ENCODE data around the gene ZBED1.
"Not testable (repeated sequence)": the region's sequence is repeated elsewhere in the genome, so short reads cannot be mapped to it uniquely, and the experiment has no call there.

Gene ZBED1

DNA sequence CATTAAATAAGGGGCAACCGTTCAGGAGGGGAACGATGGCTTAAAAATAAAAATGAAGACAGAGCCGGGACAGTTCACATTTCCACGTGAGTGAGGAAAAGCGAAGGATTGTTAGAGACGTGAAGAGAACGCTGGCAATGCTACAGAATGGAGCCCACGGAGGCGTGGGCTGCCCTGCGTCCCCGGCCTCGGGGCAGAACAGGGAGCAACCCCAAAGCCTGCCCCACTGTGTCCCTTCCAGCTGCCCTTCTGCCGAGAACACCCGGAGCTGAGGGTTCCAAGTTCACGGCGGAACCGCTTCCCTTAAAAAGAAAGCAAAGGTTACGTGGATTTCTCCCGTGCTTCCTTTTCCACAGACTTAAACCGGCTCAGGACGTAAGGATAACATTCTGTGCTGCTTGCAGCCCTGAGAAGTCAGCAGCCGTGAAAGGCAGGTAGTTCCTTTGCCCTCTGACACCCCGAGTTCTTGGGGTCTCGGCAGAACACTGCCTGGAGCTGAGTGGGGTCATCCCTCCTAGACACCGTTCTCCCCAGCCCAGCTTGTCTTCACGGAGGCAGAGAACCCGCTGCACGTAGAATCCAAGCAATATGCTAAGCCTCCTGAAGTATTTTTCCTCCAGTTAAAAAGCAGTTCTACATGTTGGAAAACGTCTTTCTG, 14.2 kb downstream of the ZBED1 start:
- Histone ChIP-seq H3K4me3 (ENCODE audit: insufficient read length, low read depth) (no peak overlapping the region), H3K4me1 (ENCODE audit: insufficient read depth, insufficient read length) (peaks cover 5% of the 10 kb centered on the region), H3K27me3 (ENCODE audit: insufficient read depth, insufficient read length) (no peaks in the 10 kb centered on the region), H3K9me3 (ENCODE audit: insufficient read depth, low read length) (no peaks in the 10 kb centered on the region), H3K9ac (ENCODE audit: insufficient read length, low read depth) (peak overlapping the region; percentile 53), H3K36me3 (ENCODE audit: insufficient read depth, insufficient read length, low read length) (peaks cover 62% of the 10 kb centered on the region)
- no peak for TF ChIP-seq SUZ12 (IDR thresholded peaks at IDR 0.05; ENCODE audit: extremely low read depth, insufficient read depth, insufficient read length)
- no peak for DNase-seq (ENCODE audit: low read depth, low spot score)

DNA sequence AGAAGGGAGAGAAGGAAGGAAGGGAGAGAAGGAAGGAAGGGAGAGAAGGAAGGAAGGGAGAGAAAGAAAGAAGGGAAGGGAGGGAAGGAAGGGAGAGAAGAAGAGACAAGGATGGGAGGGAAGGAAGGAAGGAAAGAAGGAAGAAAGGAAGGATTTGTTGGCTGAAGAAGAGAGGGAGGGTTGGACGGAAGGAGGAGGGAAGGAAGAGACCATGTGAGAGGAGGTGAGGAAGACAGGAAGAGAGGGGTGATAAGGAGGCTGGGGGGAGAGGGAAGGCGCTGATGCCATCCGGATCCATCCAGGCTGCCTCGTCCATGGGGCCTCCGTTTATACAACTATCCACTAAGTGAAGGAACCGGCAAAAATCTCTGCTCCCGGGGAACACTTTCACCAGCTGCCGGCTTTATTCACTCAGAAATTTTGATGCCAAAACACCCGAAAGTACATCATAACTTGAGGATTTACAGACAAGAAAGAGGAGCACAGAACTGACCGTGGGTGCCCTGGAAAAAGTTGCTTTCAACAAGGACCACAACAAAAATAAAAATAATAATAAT, 14.9 kb downstream of the ZBED1 start:
- H3K4me3 ChIP-seq (ENCODE audit: insufficient read length, low read depth), result no peak overlapping the region
- no peaks in the 10 kb centered on the region for H3K9me3 ChIP-seq (ENCODE audit: insufficient read depth, low read length)
- no peak overlapping the region for H3K9ac ChIP-seq (ENCODE audit: insufficient read length, low read depth)
- H3K4me1 ChIP-seq (ENCODE audit: insufficient read depth, insufficient read length), result peaks cover 5% of the 10 kb centered on the region
- peaks cover 56% of the 10 kb centered on the region for H3K36me3 ChIP-seq (ENCODE audit: insufficient read depth, insufficient read length, low read length)
- no peak for TF ChIP-seq SUZ12 (IDR thresholded peaks at IDR 0.05; ENCODE audit: extremely low read depth, insufficient read depth, insufficient read length)
- no peak for TF ChIP-seq YY1 (IDR thresholded peaks at IDR 0.05; ENCODE audit: insufficient read depth, insufficient read length)
- TF ChIP-seq ZNF274 (IDR thresholded peaks at IDR 0.05; ENCODE audit: low read depth, low read length), result no peak
- no peak for DNase-seq (ENCODE audit: low read depth, low spot score)
- no peaks in the 10 kb centered on the region for H3K27me3 ChIP-seq (ENCODE audit: insufficient read depth, insufficient read length)

DNA sequence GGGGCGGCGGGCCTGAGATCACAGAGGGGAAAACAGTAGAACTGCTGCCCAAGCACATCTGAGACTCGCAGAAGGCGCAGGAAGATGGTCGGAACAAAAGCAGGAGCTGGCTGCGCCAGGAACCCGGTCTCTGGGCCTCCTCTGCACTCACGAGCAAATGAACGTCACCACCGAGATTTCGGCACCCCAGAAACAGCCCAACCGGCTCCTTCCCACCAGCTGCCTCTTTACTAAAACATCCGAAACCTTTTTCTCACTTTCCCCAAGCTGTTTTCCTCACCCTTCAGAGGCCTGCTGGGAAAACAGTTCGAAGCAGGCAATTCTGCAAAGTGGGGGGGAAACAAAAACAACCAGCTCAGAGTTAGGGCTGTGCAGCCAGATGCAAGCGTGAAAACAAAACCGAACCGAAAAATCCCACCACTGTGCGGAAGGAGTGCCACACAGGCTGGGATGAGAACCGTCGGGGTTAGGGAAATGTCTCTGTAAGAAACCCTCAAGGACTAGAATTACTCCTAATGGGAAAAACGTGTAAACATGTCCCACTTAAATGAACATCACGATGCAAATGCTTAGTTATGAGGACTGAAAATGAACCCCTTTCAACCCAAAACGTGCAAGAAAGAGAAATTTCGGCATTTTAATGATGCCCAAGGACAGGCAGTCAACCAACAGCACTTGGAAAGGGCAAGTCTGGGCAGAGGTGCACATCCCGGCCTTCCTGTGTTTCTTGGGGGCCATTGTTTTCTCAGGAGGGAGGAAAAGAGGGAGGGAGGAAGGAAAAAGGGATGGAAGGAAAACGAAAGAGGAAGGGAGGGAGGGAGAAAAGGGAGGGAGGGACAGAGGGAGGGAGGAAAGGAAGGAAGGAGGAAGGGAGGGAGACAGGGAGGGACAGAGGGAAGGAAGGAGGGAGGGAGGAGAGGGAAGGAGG, 15.8 kb downstream of the ZBED1 start:
- Histone ChIP-seq H3K4me3 (ENCODE audit: insufficient read length, low read depth) (no peak overlapping the region), H3K27me3 (ENCODE audit: insufficient read depth, insufficient read length) (no peaks in the 10 kb centered on the region), H3K9me3 (ENCODE audit: insufficient read depth, low read length) (no peaks in the 10 kb centered on the region), H3K9ac (ENCODE audit: insufficient read length, low read depth) (no peak overlapping the region), H3K4me1 (ENCODE audit: insufficient read depth, insufficient read length) (peaks cover 5% of the 10 kb centered on the region), H3K36me3 (ENCODE audit: insufficient read depth, insufficient read length, low read length) (peaks cover 48% of the 10 kb centered on the region)
- no peak for DNase-seq (ENCODE audit: low read depth, low spot score)
- TF ChIP-seq SUZ12 (IDR thresholded peaks at IDR 0.05; ENCODE audit: extremely low read depth, insufficient read depth, insufficient read length) (no peak), YY1 (IDR thresholded peaks at IDR 0.05; ENCODE audit: insufficient read depth, insufficient read length) (no peak), ZNF274 (IDR thresholded peaks at IDR 0.05; ENCODE audit: low read depth, low read length) (no peak)

DNA sequence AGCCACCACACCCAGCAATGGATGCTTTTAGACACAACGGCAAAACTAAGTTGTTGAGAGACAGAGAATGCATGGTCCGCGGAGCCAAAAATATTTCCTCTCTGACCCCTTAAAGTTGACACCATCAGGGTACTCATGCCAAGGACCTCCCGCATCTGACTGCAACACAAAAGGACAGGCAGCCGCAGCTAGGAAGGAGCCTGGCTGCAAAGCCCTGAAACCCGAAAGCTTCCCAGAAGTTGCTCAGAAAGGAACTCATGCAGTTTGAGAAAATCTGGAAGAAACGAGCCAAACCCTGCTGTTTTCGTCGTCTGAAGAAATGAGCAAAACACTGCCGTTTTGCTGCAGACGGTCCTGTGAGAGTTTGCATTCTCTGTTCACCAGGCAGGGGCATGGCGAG, 16.5 kb downstream of the ZBED1 start:
- no peak for TF ChIP-seq ZNF274 (IDR thresholded peaks at IDR 0.05; ENCODE audit: low read depth, low read length)
- no peak for TF ChIP-seq SUZ12 (IDR thresholded peaks at IDR 0.05; ENCODE audit: extremely low read depth, insufficient read depth, insufficient read length)
- no peak for TF ChIP-seq YY1 (IDR thresholded peaks at IDR 0.05; ENCODE audit: insufficient read depth, insufficient read length)
- Histone ChIP-seq H3K9ac (ENCODE audit: insufficient read length, low read depth) (no peak overlapping the region), H3K36me3 (ENCODE audit: insufficient read depth, insufficient read length, low read length) (peaks cover 43% of the 10 kb centered on the region), H3K9me3 (ENCODE audit: insufficient read depth, low read length) (no peaks in the 10 kb centered on the region), H3K27me3 (ENCODE audit: insufficient read depth, insufficient read length) (no peaks in the 10 kb centered on the region), H3K4me3 (ENCODE audit: insufficient read length, low read depth) (no peak overlapping the region), H3K4me1 (ENCODE audit: insufficient read depth, insufficient read length) (peaks cover under 1% of the 10 kb centered on the region)
- no peak for DNase-seq (ENCODE audit: low read depth, low spot score)

DNA sequence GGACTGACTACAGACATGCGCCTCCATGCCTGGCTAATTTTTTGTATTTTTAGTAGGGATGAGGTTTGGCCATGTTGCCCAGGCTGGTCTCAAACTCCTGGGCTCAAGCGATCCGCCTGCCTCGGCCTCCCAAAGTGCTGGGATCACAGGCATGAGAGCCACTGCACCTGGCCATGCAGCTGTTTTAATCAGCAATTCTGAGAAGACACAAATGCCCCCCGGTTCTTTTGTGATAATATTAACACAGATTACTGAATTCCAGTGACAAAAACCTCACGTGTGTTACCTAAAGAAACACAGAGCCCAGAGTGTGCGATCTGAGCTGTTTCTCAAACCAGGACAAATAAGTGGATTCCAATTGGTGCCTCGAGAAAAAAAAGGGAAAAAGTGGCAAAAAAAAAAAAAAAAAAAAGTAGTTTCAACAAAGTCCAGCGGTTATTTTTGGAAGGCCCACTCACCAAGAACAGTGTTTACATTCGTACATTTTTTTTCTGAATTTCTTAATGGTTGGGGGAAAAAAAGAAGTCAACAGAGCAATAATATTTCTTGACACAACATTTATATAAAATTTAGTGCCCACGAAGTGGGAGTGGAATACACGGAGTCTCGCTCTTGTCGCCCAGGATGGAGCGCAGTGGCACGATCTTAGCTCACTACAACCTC, 17.2 kb downstream of the ZBED1 start:
- H3K4me3 ChIP-seq (ENCODE audit: insufficient read length, low read depth), result no peak overlapping the region
- no peaks in the 10 kb centered on the region for H3K4me1 ChIP-seq (ENCODE audit: insufficient read depth, insufficient read length)
- H3K27me3 ChIP-seq (ENCODE audit: insufficient read depth, insufficient read length), result no peaks in the 10 kb centered on the region
- TF ChIP-seq SUZ12 (IDR thresholded peaks at IDR 0.05; ENCODE audit: extremely low read depth, insufficient read depth, insufficient read length) (no peak), ZNF274 (IDR thresholded peaks at IDR 0.05; ENCODE audit: low read depth, low read length) (no peak), YY1 (IDR thresholded peaks at IDR 0.05; ENCODE audit: insufficient read depth, insufficient read length) (no peak)
- peaks cover 35% of the 10 kb centered on the region for H3K36me3 ChIP-seq (ENCODE audit: insufficient read depth, insufficient read length, low read length)
- H3K9me3 ChIP-seq (ENCODE audit: insufficient read depth, low read length), result no peaks in the 10 kb centered on the region
- no peak overlapping the region for H3K9ac ChIP-seq (ENCODE audit: insufficient read length, low read depth)
- DNase-seq (ENCODE audit: low read depth, low spot score), result no peak

DNA sequence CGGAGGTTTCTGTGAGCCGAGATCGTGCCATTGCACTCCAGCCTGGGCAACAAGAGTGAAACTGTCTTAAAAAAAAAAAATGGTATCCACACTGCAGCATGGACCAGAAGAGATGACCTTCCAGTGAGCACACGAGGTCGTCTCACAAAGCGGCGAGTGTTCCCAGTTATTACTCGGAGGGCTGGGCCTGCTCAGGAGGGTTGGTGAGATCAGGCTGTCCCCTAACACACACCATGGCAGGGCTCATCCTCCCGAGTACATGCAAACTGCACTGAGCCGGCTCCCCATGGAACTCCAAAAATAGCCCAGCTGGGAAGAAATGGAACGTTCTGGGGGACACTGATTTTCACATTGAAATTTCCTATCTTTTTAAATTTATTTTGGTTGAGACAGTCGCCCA, 19.2 kb downstream of the ZBED1 start:
- not testable (repeated sequence) for H3K9me3 ChIP-seq (ENCODE audit: insufficient read depth, low read length)

DNA sequence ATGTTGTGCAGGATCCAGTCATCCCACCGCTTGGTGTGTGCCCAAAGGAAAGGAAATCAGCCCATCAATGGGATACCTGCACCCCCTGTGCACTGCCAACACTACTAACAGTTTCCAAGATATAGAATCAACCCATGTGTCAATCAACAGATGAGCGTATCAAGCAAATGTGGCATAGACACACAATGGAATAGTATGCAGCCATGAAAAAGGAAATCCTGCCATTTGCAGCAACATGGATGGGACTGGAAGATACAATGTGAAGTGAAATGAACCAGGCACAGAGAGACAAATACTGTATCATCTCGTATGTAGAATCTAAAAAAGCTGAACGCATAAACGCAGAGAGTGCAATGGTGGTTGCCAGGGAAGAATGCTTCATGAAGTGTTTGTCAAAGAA, 20.8 kb downstream of the ZBED1 start:
- not testable (repeated sequence) for DNase-seq (ENCODE audit: low read depth, low spot score)

More for the DNA sequence above, 19.2 kb downstream of the ZBED1 start:
- H3K4me3 ChIP-seq (ENCODE audit: insufficient read length, low read depth); H3K27me3 ChIP-seq (ENCODE audit: insufficient read depth, insufficient read length); H3K4me1 ChIP-seq (ENCODE audit: insufficient read depth, insufficient read length); H3K9ac ChIP-seq (ENCODE audit: insufficient read length, low read depth); DNase-seq (ENCODE audit: low read depth, low spot score): not testable (repeated sequence)
- H3K36me3 ChIP-seq (ENCODE audit: insufficient read depth, insufficient read length, low read length), result peaks cover 17% of the 10 kb centered on the region

More for the DNA sequence above, 20.8 kb downstream of the ZBED1 start:
- H3K4me3 ChIP-seq (ENCODE audit: insufficient read length, low read depth); H3K4me1 ChIP-seq (ENCODE audit: insufficient read depth, insufficient read length); H3K9me3 ChIP-seq (ENCODE audit: insufficient read depth, low read length); H3K9ac ChIP-seq (ENCODE audit: insufficient read length, low read depth); H3K27me3 ChIP-seq (ENCODE audit: insufficient read depth, insufficient read length); H3K36me3 ChIP-seq (ENCODE audit: insufficient read depth, insufficient read length, low read length): not testable (repeated sequence)
